ENCODE data around the gene KIAA1755. TPM values are rescaled to one million over a fixed set of nuclear protein-coding genes. Genes with fewer than 3 reads are reported as not detected.

KIAA1755 gene
- total and polyA plus RNA-seq, 7 donors = 1.2 to 39.1 (median 11.6) TPM; not detected in 1

DNA sequence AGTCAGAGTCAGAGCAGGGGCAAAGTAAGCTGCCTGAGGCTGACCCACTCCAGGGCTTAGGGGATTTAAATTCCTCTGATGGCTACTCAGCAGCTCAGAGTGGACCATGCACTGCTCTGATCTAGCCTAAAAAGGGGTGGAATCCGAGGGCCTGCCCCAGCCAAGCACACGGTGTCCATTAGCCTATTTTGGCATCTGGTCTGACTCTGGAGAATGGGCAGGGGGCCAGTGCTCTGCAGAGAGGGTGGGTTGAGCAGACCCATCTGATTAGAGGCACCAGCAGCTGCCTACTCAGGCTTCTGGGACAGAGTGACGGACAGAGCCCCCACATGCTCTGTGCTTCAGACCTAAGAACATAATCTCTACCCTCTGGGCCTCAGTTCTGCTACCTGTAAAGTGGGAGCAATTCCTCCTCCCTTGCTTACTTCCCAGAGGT is 69.6 kb downstream of the KIAA1755 start:
- Histone ChIP-seq H3K4me3 (no peak overlapping the region), H3K4me1 (peaks cover 0 to 19% (median 9%) of the 10 kb centered on the region in 4 donors), H3K9me3 (no peaks in the 10 kb centered on the region), H3K27ac (peak overlapping the region in 1 of 4 donors; percentile 57), H3K36me3 (no peaks in the 10 kb centered on the region), H3K27me3 (no peaks in the 10 kb centered on the region)
- DNase-seq = peak; percentile 57
- 65 to 72% methylated on average over 3 of the region's 3 CpGs for WGBS, 2 donors
- TF ChIP-seq POLR2AphosphoS5 (IDR thresholded peaks at IDR 0.05) (peak in 1 of 4 donors; percentile 8), CTCF (IDR thresholded peaks at IDR 0.05) (no peak)
- intact Hi-C loops (cut with DNase I) = no loop called here

GRCh38 chr20:38190166-38190565 is 70.4 kb downstream of the KIAA1755 start:
- peak overlapping the region in 1 of 4 donors; percentile 57 for H3K27ac ChIP-seq
- no peak for TF ChIP-seq CTCF (IDR thresholded peaks at IDR 0.05)
- TF ChIP-seq POLR2A (IDR thresholded peaks at IDR 0.05) = no peak
- no peak for TF ChIP-seq POLR2AphosphoS5 (IDR thresholded peaks at IDR 0.05)
- no peaks in the 10 kb centered on the region for H3K36me3 ChIP-seq
- intact Hi-C loops (cut with DNase I) = no loop called here
- WGBS, 2 donors = 90 to 94% methylated on average over 6 of the region's 6 CpGs
- peak; percentile 25 for DNase-seq
- H3K9me3 ChIP-seq = no peaks in the 10 kb centered on the region
- no peak overlapping the region for H3K4me3 ChIP-seq
- no peaks in the 10 kb centered on the region for H3K27me3 ChIP-seq
- peaks cover 0 to 19% (median 9%) of the 10 kb centered on the region in 4 donors for H3K4me1 ChIP-seq

DNA sequence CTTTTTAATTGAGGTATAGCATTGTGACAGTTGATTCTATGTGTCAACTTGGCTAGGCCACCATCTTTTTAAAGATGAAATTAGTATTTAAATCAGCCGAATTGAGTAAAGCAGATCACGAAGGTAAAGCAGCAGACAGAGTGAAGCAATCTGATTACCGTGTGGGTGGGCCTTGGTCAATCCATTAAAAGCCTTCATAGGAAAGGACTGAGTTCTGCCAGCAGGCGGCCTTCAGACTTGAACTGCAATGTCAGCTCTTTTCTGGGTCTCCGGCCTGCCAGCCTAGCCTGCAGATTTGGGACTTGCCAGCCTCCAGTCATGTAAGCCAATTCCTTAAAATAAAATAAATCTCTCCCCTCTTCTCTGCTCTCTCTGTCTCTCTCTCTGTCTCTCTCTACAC is 73.0 kb downstream of the KIAA1755 start:
- H3K4me3 ChIP-seq = no peak overlapping the region
- H3K27me3 ChIP-seq = no peaks in the 10 kb centered on the region
- no peaks in the 10 kb centered on the region for H3K9me3 ChIP-seq
- WGBS, 2 donors = 79 to 81% methylated on average over 5 of the region's 5 CpGs
- H3K4me1 ChIP-seq = peaks cover 0 to 19% (median 9%) of the 10 kb centered on the region in 4 donors
- TF ChIP-seq EP300 (IDR thresholded peaks at IDR 0.05) = no peak
- no peak for TF ChIP-seq CTCF (IDR thresholded peaks at IDR 0.05)
- no peak for TF ChIP-seq POLR2A (IDR thresholded peaks at IDR 0.05)
- no peak for TF ChIP-seq POLR2AphosphoS5 (IDR thresholded peaks at IDR 0.05)
- H3K27ac ChIP-seq = no peak overlapping the region
- H3K36me3 ChIP-seq = no peaks in the 10 kb centered on the region
- DNase-seq = peak; percentile 29
- intact Hi-C loops (cut with DNase I) = no loop called here

DNA sequence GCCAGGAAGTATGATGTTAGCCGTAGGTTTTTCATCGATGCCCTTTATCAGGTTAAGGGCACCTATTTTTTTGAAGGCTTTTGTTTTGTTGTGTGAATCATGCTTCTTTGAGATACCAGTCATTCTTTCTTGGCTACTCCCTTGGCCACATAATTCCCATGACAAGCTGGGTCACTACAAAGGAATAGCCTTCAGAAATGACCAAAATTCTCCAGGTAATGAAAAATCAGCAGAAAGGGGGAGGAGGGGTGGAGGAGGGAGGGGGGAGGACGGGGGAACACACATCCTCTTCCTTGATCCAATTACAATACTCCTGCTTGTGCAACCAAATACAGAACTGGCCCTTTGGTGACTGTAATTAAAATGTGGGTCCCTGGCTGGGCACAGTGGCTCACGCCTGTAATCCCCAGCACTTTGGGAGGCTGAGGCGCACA is 73.7 kb downstream of the KIAA1755 start:
- no peak for TF ChIP-seq EP300 (IDR thresholded peaks at IDR 0.05)
- no peak for TF ChIP-seq POLR2AphosphoS5 (IDR thresholded peaks at IDR 0.05)
- no peak for TF ChIP-seq POLR2A (IDR thresholded peaks at IDR 0.05)
- TF ChIP-seq CTCF (IDR thresholded peaks at IDR 0.05) = no peak
- intact Hi-C loops (cut with DNase I) = no loop called here
- 69 to 76% methylated on average over 5 of the region's 5 CpGs for WGBS, 2 donors
- peaks cover 0 to 14% (median 9%) of the 10 kb centered on the region in 4 donors for H3K4me1 ChIP-seq
- no peaks in the 10 kb centered on the region for H3K9me3 ChIP-seq
- no peaks in the 10 kb centered on the region for H3K27me3 ChIP-seq
- H3K27ac ChIP-seq = no peak overlapping the region
- no peak for DNase-seq
- no peaks in the 10 kb centered on the region for H3K36me3 ChIP-seq
- H3K4me3 ChIP-seq = no peak overlapping the region

DNA sequence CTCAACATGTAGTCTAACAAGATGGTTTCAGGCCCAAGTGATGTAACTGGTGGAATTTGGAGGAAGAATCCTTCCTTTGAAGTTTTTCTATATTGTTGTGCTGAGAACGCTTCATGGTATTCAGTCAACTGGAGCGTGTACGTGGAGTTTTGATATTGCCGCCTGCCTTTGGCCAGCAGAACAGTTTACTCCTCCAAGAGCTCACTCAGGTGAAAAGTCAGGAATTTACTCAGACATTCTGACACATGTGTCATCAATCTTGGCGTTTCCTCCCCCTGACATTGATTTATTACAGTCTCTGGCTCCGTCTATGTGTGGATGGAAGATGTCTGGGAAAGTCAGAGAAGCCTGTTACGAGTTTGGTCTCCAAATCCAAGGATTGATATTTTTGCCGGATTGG is 76.4 kb downstream of the KIAA1755 start:
- TF ChIP-seq CTCF (IDR thresholded peaks at IDR 0.05) (no peak), POLR2AphosphoS5 (IDR thresholded peaks at IDR 0.05) (no peak), POLR2A (IDR thresholded peaks at IDR 0.05) (no peak), EP300 (IDR thresholded peaks at IDR 0.05) (no peak)
- Histone ChIP-seq H3K27me3 (no peaks in the 10 kb centered on the region), H3K4me3 (no peak overlapping the region), H3K4me1 (no peaks in the 10 kb centered on the region), H3K9me3 (no peaks in the 10 kb centered on the region), H3K27ac (no peak overlapping the region), H3K36me3 (no peaks in the 10 kb centered on the region)
- 38 to 58% methylated on average over 8 of the region's 8 CpGs for WGBS, 2 donors
- no peak for DNase-seq
- intact Hi-C loops (cut with DNase I) = no loop called here
